Inferior parietal cortex (tissue), 1 donor: Measurements from ENCODE around the gene FOCAD.

Experiments
- DNase-seq: peaks from one replicate; pipeline ENCODE4 v3.0.0-alpha.2; 2016; ENCODE audit errors: extremely low spot score

The FOCAD gene

GRCh38 chr9:20872340-20872977, 188.4 kb downstream of the FOCAD start:
- DNase-seq = no peak

GRCh38 chr9:20873240-20873865, 189.3 kb downstream of the FOCAD start:
- no peak for DNase-seq

- DNase-seq = no peak
Observed at GRCh38 chr9:20880271-20880670, 196.2 kb downstream of the FOCAD start.

GRCh38 chr9:20880675-20881074, 196.6 kb downstream of the FOCAD start:
- no peak for DNase-seq

GRCh38 chr9:20884985-20885593, 201.0 kb downstream of the FOCAD start:
- DNase-seq = peak; percentile 32

GRCh38 chr9:20898885-20899554, 215.0 kb downstream of the FOCAD start:
- no peak for DNase-seq

GRCh38 chr9:20903212-20903611, 219.2 kb downstream of the FOCAD start:
- DNase-seq = no peak

- DNase-seq = no peak
Observed at GRCh38 chr9:20904995-20905394, 220.9 kb downstream of the FOCAD start.

- DNase-seq = no peak
Observed at GRCh38 chr9:20906326-20906725, 222.3 kb downstream of the FOCAD start.

GRCh38 chr9:20908461-20908860, 224.4 kb downstream of the FOCAD start:
- DNase-seq = no peak

GRCh38 chr9:20914556-20914955, 230.5 kb downstream of the FOCAD start:
- DNase-seq = no peak

GRCh38 chr9:20921362-20921761, 237.3 kb downstream of the FOCAD start:
- DNase-seq = no peak

GRCh38 chr9:20925256-20926045, 241.4 kb downstream of the FOCAD start:
- no peak for DNase-seq

- DNase-seq = no peak
Observed at GRCh38 chr9:20929276-20929675, 245.2 kb downstream of the FOCAD start.

GRCh38 chr9:20930836-20931235, 246.8 kb downstream of the FOCAD start:
- DNase-seq = peak; percentile 43

GRCh38 chr9:20940447-20941173, 256.6 kb downstream of the FOCAD start:
- no peak for DNase-seq

- DNase-seq = peak; percentile 86
Observed at GRCh38 chr9:20941174-20941690, 257.2 kb downstream of the FOCAD start.

GRCh38 chr9:20944507-20944906, 260.4 kb downstream of the FOCAD start:
- DNase-seq = no peak

- no peak for DNase-seq
Observed at GRCh38 chr9:20945269-20945668, 261.2 kb downstream of the FOCAD start.

- no peak for DNase-seq
Observed at GRCh38 chr9:20945856-20946255, 261.8 kb downstream of the FOCAD start.

- DNase-seq = no peak
Observed at GRCh38 chr9:20948703-20949102, 264.6 kb downstream of the FOCAD start.
